Measurements from ENCODE around the gene WNT4. TPM values are rescaled to one million over a fixed set of nuclear protein-coding genes. Genes with fewer than 3 reads are reported as not detected.
"Not testable (repeated sequence)": the region's sequence is repeated elsewhere in the genome, so short reads cannot be mapped to it uniquely, and the experiment has no call there.

The WNT4 gene
- total RNA-seq, 5 donors from 2014 or later (not counting 1 experiment from before 2014, with no cell fraction given) = not detected

DNA sequence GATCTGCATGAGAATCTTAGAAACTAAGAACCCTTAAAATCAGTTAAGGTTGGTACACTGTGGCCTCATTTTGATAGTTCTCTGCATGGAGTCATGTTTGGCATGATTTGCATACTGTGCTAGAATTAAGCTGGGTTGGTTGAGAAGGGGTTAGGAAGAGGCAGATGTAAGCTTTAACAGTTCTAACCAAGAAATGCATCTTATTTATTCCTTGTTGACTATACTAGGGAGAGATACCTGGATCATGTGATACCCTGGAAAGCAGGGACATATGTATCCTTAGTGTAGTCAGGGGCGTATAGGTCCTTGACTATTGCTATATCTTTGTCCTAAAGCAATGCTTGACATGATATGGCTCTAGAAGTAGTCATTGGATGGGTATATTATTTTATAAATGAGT lies 49.4 kb downstream of the WNT4 start:
- H3K27ac Mint-ChIP-seq = no peak overlapping the region
- WGBS (ENCODE audit: insufficient coverage) = 71% methylated on average over 1 of the region's 1 CpG

DNA sequence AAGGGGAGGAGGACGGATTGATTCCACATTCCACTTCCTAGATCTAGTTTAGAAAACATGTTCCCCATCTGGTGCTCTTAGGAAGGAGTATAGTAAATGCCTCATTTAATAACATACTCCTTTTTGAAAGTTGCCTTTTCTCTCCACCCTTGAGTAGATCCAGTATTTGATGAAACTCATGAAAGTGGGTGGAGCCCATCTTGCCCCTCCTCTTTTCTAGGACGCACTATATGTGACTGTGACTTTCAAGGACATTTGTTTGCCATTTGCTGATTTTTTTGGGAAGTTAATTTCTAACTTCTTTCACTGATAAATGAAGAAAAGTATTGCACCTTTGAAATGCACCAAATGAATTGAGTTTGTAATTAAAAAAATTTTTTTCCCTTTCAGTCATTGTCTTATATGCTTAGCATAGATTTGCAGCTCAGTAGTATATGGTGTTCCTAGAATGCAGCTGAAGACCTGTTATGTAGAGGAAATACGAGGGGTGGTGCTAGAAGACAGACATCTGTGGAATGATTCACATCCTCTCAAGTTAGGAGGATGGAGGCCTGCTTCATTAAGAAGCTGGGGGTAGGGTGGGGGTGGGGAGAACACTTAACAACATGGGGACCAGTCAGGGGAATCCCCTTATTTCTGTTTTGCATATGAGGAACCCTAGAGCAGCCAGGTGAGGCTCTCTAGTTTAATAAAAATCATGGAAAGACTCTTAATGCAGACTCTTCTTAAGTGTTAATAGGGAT lies 50.7 kb downstream of the WNT4 start:
- not testable (repeated sequence) for H3K4me3 ChIP-seq (ENCODE audit: control insufficient read depth in 1 of 2, extremely low read depth in 1 of 2, low read length in 1 of 2); H3K27me3 Mint-ChIP-seq; H3K27me3 ChIP-seq (replicated peaks in 1 of 2; ENCODE audit: control insufficient read depth in 2 of 2, extremely low read depth in 1 of 2, insufficient read depth in 2 of 2, low read length in 1 of 2); H3K9me3 ChIP-seq; H3K9me3 Mint-ChIP-seq
- ATAC-seq (replicated peaks in 1 of 4) (peak; percentile 78 to 90 (median 84)), DNase-seq (peak in 28 of 35 experiments; percentile 15 to 76 (median 40))
- H3K27ac Mint-ChIP-seq = peak overlapping the region in 1 of 2 donors; percentile 15
- ChIA-PET POLR2A (interaction anchor here (0.6 to 1.4 kb wide), 4 partner anchors 13 to 67 kb away, joined by 3 to 5 read pairs (median 4); no protein-coding TSS in a partner anchor), CTCF (interaction anchor here in 1 of 2 donors (0.9 to 1.3 kb wide), 2 partner anchors 52 to 68 kb away, joined by 4 to 7 read pairs; no protein-coding TSS in a partner anchor)
- Histone ChIP-seq H3K36me3 (ENCODE audit: control insufficient read depth in 2 of 2, extremely low read depth in 1 of 2, insufficient read depth in 1 of 2, low read length in 1 of 2) (peaks cover 0 to 71% of the 10 kb centered on the region in 2 donors), H3K27ac (ENCODE audit: low read length) (peak overlapping the region; percentile 53), H3K4me1 (ENCODE audit: control insufficient read depth in 1 of 2, extremely low read depth in 1 of 2, insufficient read depth in 2 of 2, low read length in 2 of 2) (peaks cover 23 to 44% of the 10 kb centered on the region in 2 experiments)
- peaks cover 52% of the 10 kb centered on the region for H3K36me3 Mint-ChIP-seq
- H3K4me3 Mint-ChIP-seq = peak overlapping the region in 1 of 3 donors; percentile 33
- peaks cover 70 to 80% (median 78%) of the 10 kb centered on the region in 3 donors for H3K4me1 Mint-ChIP-seq
- WGBS (ENCODE audit: insufficient coverage) = 0% methylated on average over 1 of the region's 3 CpGs

More for the DNA sequence above, 49.4 kb downstream of the WNT4 start:
- H3K27ac ChIP-seq (ENCODE audit: low read length) = no peak overlapping the region
- ATAC-seq (replicated peaks in 1 of 4) (no peak), DNase-seq (no peak)
- H3K36me3 ChIP-seq (ENCODE audit: control insufficient read depth in 2 of 2, extremely low read depth in 1 of 2, insufficient read depth in 1 of 2, low read length in 1 of 2) = peaks cover 0 to 74% of the 10 kb centered on the region in 2 donors
- Mint-ChIP-seq H3K4me3 (no peak overlapping the region), H3K36me3 (peaks cover 44% of the 10 kb centered on the region), H3K4me1 (peaks cover 65 to 77% (median 73%) of the 10 kb centered on the region in 3 donors), H3K27me3 (no peaks in the 10 kb centered on the region), H3K9me3 (no peaks in the 10 kb centered on the region)
- no peaks in the 10 kb centered on the region for H3K9me3 ChIP-seq
- POLR2A ChIA-PET = interaction anchor here (0.6 to 1.4 kb wide), 3 partner anchors 12 to 68 kb away, joined by 3 to 9 read pairs (median 5); no protein-coding TSS in a partner anchor
- H3K27me3 ChIP-seq (replicated peaks in 1 of 2; ENCODE audit: control insufficient read depth in 2 of 2, extremely low read depth in 1 of 2, insufficient read depth in 2 of 2, low read length in 1 of 2) = no peaks in the 10 kb centered on the region
- CTCF ChIA-PET = interaction anchor here (0.6 to 1.3 kb wide), 2 partner anchors 54 to 126 kb away, joined by 4 to 5 read pairs; no protein-coding TSS in a partner anchor
- H3K4me3 ChIP-seq (ENCODE audit: control insufficient read depth in 1 of 2, extremely low read depth in 1 of 2, low read length in 1 of 2) = no peak overlapping the region
- peaks cover 24 to 31% of the 10 kb centered on the region in 2 experiments for H3K4me1 ChIP-seq (ENCODE audit: control insufficient read depth in 1 of 2, extremely low read depth in 1 of 2, insufficient read depth in 2 of 2, low read length in 2 of 2)

DNA sequence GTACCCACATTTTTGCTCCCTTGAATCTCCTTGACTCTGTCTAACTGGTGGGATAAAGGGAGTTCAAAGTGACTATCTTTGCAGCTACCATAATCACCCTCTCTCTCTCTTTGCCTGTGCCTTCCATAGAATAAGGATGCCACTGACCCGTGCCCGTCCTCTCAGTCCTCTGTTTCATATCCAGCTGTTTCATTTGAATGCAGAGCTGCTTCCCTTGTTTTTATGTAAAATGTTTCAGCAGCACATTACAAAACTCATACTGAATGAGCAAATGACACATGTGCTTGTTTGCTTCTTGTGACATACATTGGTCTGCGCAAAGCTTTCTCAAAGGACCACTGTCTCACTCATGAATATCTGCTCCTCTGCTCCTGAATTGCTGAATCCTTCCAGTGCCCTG lies 52.0 kb downstream of the WNT4 start:
- Histone ChIP-seq H3K4me3 (ENCODE audit: control insufficient read depth in 1 of 2, extremely low read depth in 1 of 2, low read length in 1 of 2) (no peak overlapping the region), H3K27ac (ENCODE audit: low read length) (no peak overlapping the region), H3K4me1 (ENCODE audit: control insufficient read depth in 1 of 2, extremely low read depth in 1 of 2, insufficient read depth in 2 of 2, low read length in 2 of 2) (peaks cover 23 to 48% of the 10 kb centered on the region in 2 experiments), H3K36me3 (ENCODE audit: control insufficient read depth in 2 of 2, extremely low read depth in 1 of 2, insufficient read depth in 1 of 2, low read length in 1 of 2) (peaks cover 0 to 72% of the 10 kb centered on the region in 2 donors), H3K9me3 (no peaks in the 10 kb centered on the region), H3K27me3 (replicated peaks in 1 of 2; ENCODE audit: control insufficient read depth in 2 of 2, extremely low read depth in 1 of 2, insufficient read depth in 2 of 2, low read length in 1 of 2) (no peaks in the 10 kb centered on the region)
- POLR2A ChIA-PET = no interaction called here
- H3K9me3 Mint-ChIP-seq = no peaks in the 10 kb centered on the region
- H3K27me3 Mint-ChIP-seq = no peaks in the 10 kb centered on the region
- no peak for ATAC-seq (replicated peaks in 1 of 4)
- H3K4me3 Mint-ChIP-seq = peak overlapping the region in 1 of 3 donors; percentile 77
- CTCF ChIA-PET = interaction anchor here in 1 of 2 donors (1.2 to 2.2 kb wide), 3 partner anchors 9 to 66 kb away, joined by 3 to 6 read pairs (median 4); no protein-coding TSS in a partner anchor
- peaks cover 52% of the 10 kb centered on the region for H3K36me3 Mint-ChIP-seq
- 93% methylated on average over 3 of the region's 3 CpGs for WGBS (ENCODE audit: insufficient coverage)
- H3K4me1 Mint-ChIP-seq = peaks cover 83 to 84% (median 83%) of the 10 kb centered on the region in 3 donors
- peak overlapping the region; percentile 74 to 78 for H3K27ac Mint-ChIP-seq
- no peak for DNase-seq

DNA sequence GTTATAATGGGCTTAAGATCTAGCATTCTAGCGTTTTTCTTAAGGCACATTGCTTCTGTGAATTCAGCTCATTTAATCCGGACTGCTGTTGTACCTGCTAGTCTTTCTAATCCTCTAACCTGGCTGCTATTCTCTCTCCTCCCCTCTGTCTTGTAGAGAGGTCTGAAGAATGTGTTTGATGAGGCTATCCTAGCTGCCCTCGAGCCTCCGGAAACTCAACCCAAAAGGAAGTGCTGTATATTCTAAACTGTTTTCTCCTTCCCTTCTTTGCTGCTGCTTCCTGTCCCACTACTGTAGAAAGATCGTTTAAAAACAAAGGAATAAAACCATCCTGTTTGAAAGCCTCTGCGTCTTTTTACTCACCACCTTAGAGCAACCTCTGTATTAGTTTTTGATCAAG lies 53.1 kb downstream of the WNT4 start:
- Histone ChIP-seq H3K9me3 (no peaks in the 10 kb centered on the region), H3K27me3 (replicated peaks in 1 of 2; ENCODE audit: control insufficient read depth in 2 of 2, extremely low read depth in 1 of 2, insufficient read depth in 2 of 2, low read length in 1 of 2) (no peaks in the 10 kb centered on the region), H3K4me1 (ENCODE audit: control insufficient read depth in 1 of 2, extremely low read depth in 1 of 2, insufficient read depth in 2 of 2, low read length in 2 of 2) (peaks cover 23 to 48% of the 10 kb centered on the region in 2 experiments), H3K27ac (ENCODE audit: low read length) (peak overlapping the region; percentile 50), H3K36me3 (ENCODE audit: control insufficient read depth in 2 of 2, extremely low read depth in 1 of 2, insufficient read depth in 1 of 2, low read length in 1 of 2) (peaks cover 0 to 63% of the 10 kb centered on the region in 2 donors), H3K4me3 (ENCODE audit: control insufficient read depth in 1 of 2, extremely low read depth in 1 of 2, low read length in 1 of 2) (peak overlapping the region in 1 of 2 donors; percentile 2)
- Mint-ChIP-seq H3K9me3 (no peaks in the 10 kb centered on the region), H3K4me3 (peak overlapping the region; percentile 65 to 77 (median 72)), H3K36me3 (peaks cover 57% of the 10 kb centered on the region), H3K27me3 (no peaks in the 10 kb centered on the region), H3K4me1 (peaks cover 90 to 92% (median 92%) of the 10 kb centered on the region in 3 donors), H3K27ac (peak overlapping the region; percentile 74 to 89)
- no CpG with 5 or more reads among the region's 6 CpGs for WGBS (ENCODE audit: insufficient coverage)
- DNase-seq = no peak
- ChIA-PET POLR2A (interaction anchor here (0.5 to 0.7 kb wide), 2 partner anchors 39 to 50 kb away, joined by 3 read pairs; no protein-coding TSS in a partner anchor), CTCF (interaction anchor here in 1 of 2 donors (1.2 to 2.2 kb wide), 2 partner anchors 10 to 65 kb away, joined by 3 to 6 read pairs; no protein-coding TSS in a partner anchor)
- ATAC-seq (replicated peaks in 1 of 4) = peak; percentile 27 to 62 (median 56)

DNA sequence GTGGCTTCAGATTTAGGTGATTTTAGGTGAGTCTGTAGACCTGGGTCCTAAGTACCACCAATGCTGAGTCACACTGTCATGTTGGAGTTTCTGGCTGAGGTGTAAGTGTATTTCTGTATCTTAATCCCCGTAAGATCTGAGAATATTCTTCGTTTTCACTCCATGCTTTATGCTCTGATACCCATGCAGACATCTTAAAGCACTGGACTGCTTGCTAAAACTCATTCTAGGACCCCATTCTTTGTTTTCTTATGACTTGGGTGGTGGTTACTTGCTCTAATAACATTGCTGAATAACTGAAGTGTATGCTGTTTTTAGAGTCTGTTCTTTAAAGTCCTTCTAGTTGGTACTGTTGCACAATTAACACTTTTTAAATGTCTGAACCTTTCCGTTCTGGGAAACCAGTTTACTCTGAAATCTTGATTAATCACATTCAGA lies 53.7 kb downstream of the WNT4 start:
- H3K4me3 ChIP-seq (ENCODE audit: control insufficient read depth in 1 of 2, extremely low read depth in 1 of 2, low read length in 1 of 2) = peak overlapping the region; percentile 2 to 10
- ATAC-seq (replicated peaks in 1 of 4) (no peak), DNase-seq (no peak)
- H3K27ac ChIP-seq (ENCODE audit: low read length) = peak overlapping the region; percentile 50
- peaks cover 23 to 50% of the 10 kb centered on the region in 2 experiments for H3K4me1 ChIP-seq (ENCODE audit: control insufficient read depth in 1 of 2, extremely low read depth in 1 of 2, insufficient read depth in 2 of 2, low read length in 2 of 2)
- H3K4me3 Mint-ChIP-seq = peak overlapping the region; percentile 65 to 77 (median 72)
- no peaks in the 10 kb centered on the region for H3K9me3 Mint-ChIP-seq
- peaks cover 61% of the 10 kb centered on the region for H3K36me3 Mint-ChIP-seq
- POLR2A ChIA-PET = interaction anchor here in 1 of 2 donors (0.5 kb wide), 1 partner anchor 38 kb away, joined by 3 read pairs; no protein-coding TSS in a partner anchor
- H3K4me1 Mint-ChIP-seq = peaks cover 94 to 95% (median 94%) of the 10 kb centered on the region in 3 donors
- WGBS (ENCODE audit: insufficient coverage) = 0% methylated on average over 1 of the region's 3 CpGs
- no peaks in the 10 kb centered on the region for H3K27me3 Mint-ChIP-seq
- no peaks in the 10 kb centered on the region for H3K9me3 ChIP-seq
- H3K27ac Mint-ChIP-seq = peak overlapping the region; percentile 74 to 89
- peaks cover 0 to 58% of the 10 kb centered on the region in 2 donors for H3K36me3 ChIP-seq (ENCODE audit: control insufficient read depth in 2 of 2, extremely low read depth in 1 of 2, insufficient read depth in 1 of 2, low read length in 1 of 2)
- CTCF ChIA-PET = interaction anchor here in 1 of 2 donors (2.2 kb wide), 1 partner anchor 65 kb away, joined by 6 read pairs; no protein-coding TSS in a partner anchor
- no peaks in the 10 kb centered on the region for H3K27me3 ChIP-seq (replicated peaks in 1 of 2; ENCODE audit: control insufficient read depth in 2 of 2, extremely low read depth in 1 of 2, insufficient read depth in 2 of 2, low read length in 1 of 2)

DNA sequence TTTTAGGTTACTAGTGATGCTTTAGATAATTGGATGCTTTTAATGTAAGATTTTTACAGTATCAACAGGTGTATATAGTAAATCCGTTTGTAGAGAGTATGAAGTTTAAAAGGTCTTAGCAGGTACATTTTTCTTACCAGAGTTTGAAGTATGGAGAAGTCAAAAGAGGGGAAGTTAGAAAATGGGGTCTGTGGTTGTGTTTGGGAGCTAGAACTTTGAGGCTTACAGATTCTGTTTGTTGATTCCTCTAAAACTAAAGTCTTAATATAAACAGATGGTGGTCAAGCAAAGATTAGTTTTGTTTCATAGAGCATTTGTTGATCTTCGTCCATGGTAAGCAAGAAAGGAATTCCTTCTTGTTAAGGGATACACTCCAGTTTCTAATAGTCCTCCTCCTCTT lies 54.6 kb downstream of the WNT4 start:
- POLR2A ChIA-PET = no interaction called here
- ATAC-seq (replicated peaks in 1 of 4) (no peak), DNase-seq (no peak)
- H3K27ac Mint-ChIP-seq = peak overlapping the region; percentile 74 to 89
- peaks cover 96 to 98% (median 96%) of the 10 kb centered on the region in 3 donors for H3K4me1 Mint-ChIP-seq
- H3K36me3 Mint-ChIP-seq = peaks cover 60% of the 10 kb centered on the region
- H3K27me3 Mint-ChIP-seq = no peaks in the 10 kb centered on the region
- Histone ChIP-seq H3K27ac (ENCODE audit: low read length) (peak overlapping the region; percentile 50), H3K4me1 (ENCODE audit: control insufficient read depth in 1 of 2, extremely low read depth in 1 of 2, insufficient read depth in 2 of 2, low read length in 2 of 2) (peaks cover 25 to 50% of the 10 kb centered on the region in 2 experiments), H3K4me3 (ENCODE audit: control insufficient read depth in 1 of 2, extremely low read depth in 1 of 2, low read length in 1 of 2) (no peak overlapping the region), H3K27me3 (replicated peaks in 1 of 2; ENCODE audit: control insufficient read depth in 2 of 2, extremely low read depth in 1 of 2, insufficient read depth in 2 of 2, low read length in 1 of 2) (no peaks in the 10 kb centered on the region), H3K9me3 (no peaks in the 10 kb centered on the region), H3K36me3 (ENCODE audit: control insufficient read depth in 2 of 2, extremely low read depth in 1 of 2, insufficient read depth in 1 of 2, low read length in 1 of 2) (peaks cover 0 to 54% of the 10 kb centered on the region in 2 donors)
- peak overlapping the region in 2 of 3 donors; percentile 72 to 77 for H3K4me3 Mint-ChIP-seq
- CTCF ChIA-PET = no interaction called here
- 20% methylated on average over 1 of the region's 2 CpGs for WGBS (ENCODE audit: insufficient coverage)
- H3K9me3 Mint-ChIP-seq = no peaks in the 10 kb centered on the region

Measured in T-cell (primary cell).